Fibroblast of skin of back (primary cell): ENCODE measurements around the gene ANK3.

Source experiments
- DNase-seq: peaks from one replicate; pipeline ENCODE4 v3.0.0-alpha.2; 2013

ANK3 gene

GRCh38 chr10:60212195-60212594 lies 177.5 kb downstream of the ANK3 start:
- DNase-seq: no peak

GRCh38 chr10:60209874-60210570 lies 179.7 kb downstream of the ANK3 start:
- peak; percentile 42 for DNase-seq

- DNase-seq: peak; percentile 47
Observed at GRCh38 chr10:60208676-60209269, 180.9 kb downstream of the ANK3 start.

DNA sequence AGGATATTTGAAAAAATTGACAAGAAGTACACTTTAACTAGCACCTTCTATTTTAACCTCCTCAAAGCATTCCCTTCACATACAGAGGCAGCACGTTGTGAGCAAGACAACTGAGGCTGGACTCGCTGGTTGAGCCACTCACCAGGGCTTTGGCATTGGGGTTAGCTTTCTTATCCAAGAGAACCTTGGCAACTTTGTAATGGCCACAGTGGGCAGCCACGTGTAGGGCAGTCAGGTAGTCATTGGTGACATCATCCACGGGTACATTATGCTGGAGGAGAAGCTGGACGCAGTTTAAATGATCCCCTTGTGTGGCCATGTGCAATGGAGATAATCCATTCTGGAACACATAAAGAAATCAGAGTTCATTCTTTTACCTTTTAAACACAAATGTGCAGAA lies 181.8 kb downstream of the ANK3 start:
- no peak for DNase-seq

DNA sequence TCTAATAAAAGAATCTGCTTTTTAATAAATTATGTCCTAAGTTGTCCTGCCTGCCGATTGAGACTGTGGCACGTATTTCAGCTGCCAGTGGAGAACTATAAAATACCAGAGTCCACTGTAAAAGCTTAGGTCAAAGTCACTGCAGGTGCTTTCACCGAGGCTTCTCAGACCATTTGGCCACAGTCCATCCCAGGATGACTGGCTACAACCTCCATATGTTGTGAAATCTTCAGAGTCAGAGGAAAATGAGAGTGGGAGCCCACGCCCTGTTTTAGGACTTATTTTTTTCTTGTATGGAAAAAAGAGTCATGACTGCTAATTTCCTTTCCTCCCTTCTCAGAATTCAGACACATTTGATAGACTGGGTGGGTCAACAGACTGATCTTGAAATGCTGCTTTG lies 182.9 kb downstream of the ANK3 start:
- DNase-seq: no peak

GRCh38 chr10:60205741-60206140 lies 183.9 kb downstream of the ANK3 start:
- DNase-seq: no peak

DNA sequence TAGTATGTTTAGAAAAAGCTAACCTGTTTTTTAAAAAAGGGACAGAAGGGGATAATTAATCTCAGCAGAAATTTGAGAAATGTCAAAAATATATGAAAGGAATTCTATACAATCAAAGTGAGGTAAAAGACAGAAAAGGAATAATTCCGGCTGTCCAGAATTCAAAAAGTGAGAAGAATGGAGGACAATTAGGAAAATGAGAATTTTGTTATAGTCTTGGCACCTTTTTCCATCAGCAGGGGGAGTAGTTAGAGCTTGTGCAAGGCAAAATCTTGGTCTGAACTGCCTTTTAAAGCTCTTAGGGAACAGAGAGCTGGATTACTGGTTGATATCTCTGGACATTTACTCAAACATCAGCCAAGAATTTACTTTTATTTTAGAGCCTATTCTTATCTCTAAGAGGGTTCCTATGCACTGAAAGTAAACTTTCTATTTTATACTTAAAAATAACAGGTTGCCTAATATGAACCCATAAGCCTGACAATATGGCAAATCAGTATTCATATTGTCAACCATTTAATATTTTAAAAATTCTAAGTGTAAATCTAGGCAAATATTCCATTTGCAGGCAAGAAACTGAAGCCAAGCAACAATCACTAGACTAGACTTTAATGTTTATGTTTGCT lies 185.6 kb downstream of the ANK3 start:
- DNase-seq: peak; percentile 52

GRCh38 chr10:60200682-60201053 lies 189.0 kb downstream of the ANK3 start:
- DNase-seq: no peak

- DNase-seq: no peak
Observed at GRCh38 chr10:60200012-60200681, 189.5 kb downstream of the ANK3 start.

GRCh38 chr10:60197206-60197605 lies 192.5 kb downstream of the ANK3 start:
- no peak for DNase-seq

- DNase-seq: no peak
Observed at GRCh38 chr10:60194421-60194820, 195.3 kb downstream of the ANK3 start.

DNA sequence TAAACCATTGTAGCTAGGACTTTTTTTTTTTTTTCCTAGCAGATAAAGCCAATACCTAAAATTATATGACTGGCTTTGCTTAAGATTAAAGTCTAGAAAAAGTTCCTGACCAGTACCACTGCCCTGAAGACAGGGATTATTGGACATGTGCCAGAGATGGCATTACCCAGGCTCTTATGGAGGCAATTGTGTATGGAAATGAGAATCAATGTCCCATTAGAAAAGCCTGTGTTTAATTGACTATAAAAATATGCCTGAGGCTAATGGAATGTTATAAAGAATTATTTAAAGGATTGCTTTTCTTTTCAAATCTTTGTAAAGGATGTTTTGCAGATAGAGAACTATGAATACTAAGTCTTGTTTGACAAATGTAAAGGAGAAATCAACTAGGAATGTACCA lies 196.7 kb downstream of the ANK3 start:
- DNase-seq: no peak

DNA sequence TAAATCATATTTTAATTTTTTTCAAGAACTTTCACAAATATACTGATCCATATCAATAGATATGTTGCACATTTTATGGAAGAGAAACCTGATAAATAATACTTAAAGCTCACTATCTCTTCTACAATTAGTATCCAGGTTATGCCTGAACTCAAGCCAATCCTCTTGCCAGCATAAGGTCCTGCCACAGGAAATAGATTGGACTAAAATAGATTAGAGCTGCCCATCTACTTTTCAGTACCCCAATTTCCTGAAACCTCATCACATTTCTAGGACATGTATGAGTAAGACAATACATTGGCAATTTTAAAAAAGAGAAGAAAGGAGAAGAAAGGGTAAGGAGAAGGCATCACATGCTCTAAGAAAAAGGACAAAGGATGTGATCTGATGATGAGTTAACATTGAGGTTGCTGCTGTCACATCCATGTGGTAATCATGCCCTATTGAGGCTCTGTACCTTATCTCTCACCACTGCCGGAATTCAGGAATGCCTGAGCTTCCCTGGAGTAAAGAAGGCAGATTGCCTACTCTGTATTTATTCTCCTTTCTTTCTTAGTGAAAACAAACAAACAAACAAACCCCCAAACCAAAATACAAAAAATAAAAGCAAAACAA lies 199.7 kb downstream of the ANK3 start:
- DNase-seq: no peak

GRCh38 chr10:60188548-60188947 lies 201.1 kb downstream of the ANK3 start:
- no peak for DNase-seq

DNA sequence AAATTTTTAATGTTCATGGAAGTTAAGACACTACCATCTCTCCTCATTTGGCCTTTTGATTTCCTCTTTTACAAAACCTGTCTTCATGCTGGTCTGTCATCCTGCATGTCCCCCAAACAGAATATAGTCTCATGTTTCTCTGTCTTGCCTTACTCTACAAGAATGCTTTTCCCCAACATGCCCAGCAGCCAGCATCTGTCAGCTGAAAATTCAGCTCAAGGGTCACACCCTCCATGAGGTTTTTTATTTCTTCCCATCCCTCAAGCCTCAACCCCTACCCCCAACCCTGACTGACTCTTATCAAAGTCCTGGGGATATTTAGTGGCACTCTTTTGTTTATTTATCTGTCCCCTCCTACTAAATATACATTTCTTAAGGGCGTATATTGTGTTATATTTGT lies 202.0 kb downstream of the ANK3 start:
- DNase-seq: no peak

GRCh38 chr10:60186315-60187071 lies 203.2 kb downstream of the ANK3 start:
- no peak for DNase-seq

GRCh38 chr10:60185421-60185820 lies 204.3 kb downstream of the ANK3 start:
- no peak for DNase-seq

DNA sequence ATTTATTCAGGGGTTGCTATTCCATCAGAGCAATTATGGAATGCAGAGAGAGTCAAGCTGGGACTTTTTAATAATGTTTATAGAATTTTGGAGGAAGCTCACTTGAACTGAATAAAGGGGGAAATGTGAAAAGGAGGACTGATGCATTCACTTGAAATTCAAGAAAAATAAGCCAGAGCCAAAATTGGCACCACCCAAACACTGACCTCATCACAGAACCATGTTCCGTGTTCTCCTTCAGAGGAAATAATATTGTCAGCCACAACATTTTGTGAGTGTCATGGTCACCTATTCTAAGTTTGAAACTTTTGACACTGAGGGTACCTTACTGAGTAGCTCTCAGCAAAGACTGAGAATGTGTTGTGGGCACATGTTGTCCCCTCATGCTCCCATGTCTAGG lies 207.0 kb downstream of the ANK3 start:
- peak; percentile 69 for DNase-seq

- DNase-seq: no peak
Observed at GRCh38 chr10:60176925-60177324, 212.8 kb downstream of the ANK3 start.

GRCh38 chr10:60175441-60175971 lies 214.2 kb downstream of the ANK3 start:
- DNase-seq: no peak

DNA sequence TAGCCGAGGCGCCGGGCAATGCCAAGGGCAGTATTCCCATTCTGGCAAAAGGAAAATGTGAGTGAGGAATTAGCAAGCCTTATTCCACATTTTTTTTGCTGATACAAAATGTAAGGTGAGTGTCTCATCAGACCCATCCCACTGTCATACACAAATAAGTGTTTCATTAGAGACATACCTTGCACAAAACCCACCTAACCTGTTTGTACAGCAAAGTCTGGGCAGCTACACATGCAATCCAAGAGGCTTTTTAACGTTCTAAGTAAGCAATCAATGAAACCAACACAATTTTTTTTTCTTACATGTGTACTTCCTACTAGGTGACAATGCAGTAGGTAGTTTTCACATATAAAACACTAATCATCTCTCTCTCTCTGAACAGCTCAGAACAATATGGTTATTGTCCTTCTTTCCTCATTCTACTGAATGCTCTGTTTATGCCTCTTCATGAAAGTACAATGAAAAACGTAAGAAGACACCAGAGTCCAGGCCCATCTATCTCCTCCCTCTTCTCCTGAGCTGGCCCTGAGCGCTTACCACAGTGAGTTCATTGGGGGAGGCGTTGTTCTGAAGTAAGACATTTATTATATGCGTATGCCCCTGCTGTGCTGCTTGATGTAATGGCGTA lies 217.2 kb downstream of the ANK3 start:
- DNase-seq: no peak
